Endodermal cell (in vitro differentiated cells): ENCODE measurements around the gene CFAP77. TPM values are rescaled to one million over a fixed set of nuclear protein-coding genes. Genes with fewer than 3 reads are reported as not detected.
A peak's percentile ranks its signal among the peaks of the same experiment; 100 is the strongest.

Experiments
- DNase-seq: peaks from one replicate; pipeline ENCODE4 v3.0.0-alpha.2; 2017
- H3K27ac ChIP-seq: 2 replicates; pipeline ENCODE4 v1.5.1; 2013; ENCODE audit warnings: mild to moderate bottlenecking, low read depth, low read length, moderate library complexity
- H3K27me3 ChIP-seq: 2 replicates; pipeline ENCODE4 v1.6.1; 2013; ENCODE audit warnings: mild to moderate bottlenecking, low read length, moderate library complexity; ENCODE audit not compliant: insufficient read depth, control insufficient read depth, poor library complexity, severe bottlenecking
- H3K36me3 ChIP-seq: 2 replicates; pipeline ENCODE4 v1.7.0; 2013; ENCODE audit warnings: mild to moderate bottlenecking, low read length, moderate library complexity; ENCODE audit not compliant: control insufficient read depth, insufficient read depth
- H3K4me1 ChIP-seq: one replicate; pipeline ENCODE4 v1.7.0; 2013; ENCODE audit warnings: low read length; ENCODE audit not compliant: control insufficient read depth, insufficient read depth
- H3K4me3 ChIP-seq: 2 replicates; pipeline ENCODE4 v1.5.1; 2013; ENCODE audit warnings: mild to moderate bottlenecking, low read length, moderate library complexity
- H3K9ac ChIP-seq: 2 replicates; pipeline ENCODE4 v1.6.1; 2013; ENCODE audit warnings: mild to moderate bottlenecking, low read length, moderate library complexity; ENCODE audit not compliant: poor library complexity, severe bottlenecking; ENCODE audit errors: extremely low read depth
- H3K9me3 ChIP-seq: 2 replicates; pipeline ENCODE4 v1.6.1; 2013; ENCODE audit warnings: mild to moderate bottlenecking, low read length, moderate library complexity; ENCODE audit not compliant: control insufficient read depth
- H3K27ac Mint-ChIP-seq: 2 replicates; pipeline ENCODE4 v1.8.0; 2020; ENCODE audit warnings: mixed read lengths
- H3K27me3 Mint-ChIP-seq: 2 replicates; pipeline ENCODE4 v1.8.0; 2021; ENCODE audit warnings: mild to moderate bottlenecking, mixed read lengths; ENCODE audit not compliant: insufficient read depth
- H3K36me3 Mint-ChIP-seq: 2 replicates; pipeline ENCODE4 v1.8.0; 2020; ENCODE audit warnings: low read depth, mixed read lengths
- H3K4me1 Mint-ChIP-seq: 2 replicates; pipeline ENCODE4 v1.8.0; 2020; ENCODE audit warnings: mixed read lengths
- H3K4me3 Mint-ChIP-seq: 2 replicates; pipeline ENCODE4 v1.8.0; 2020; ENCODE audit warnings: mild to moderate bottlenecking, moderate library complexity, mixed read lengths
- H3K9me3 Mint-ChIP-seq: 2 replicates; pipeline ENCODE4 v1.8.0; 2020; ENCODE audit warnings: mild to moderate bottlenecking, mixed read lengths
- CTCF ChIP-seq: fragments of 200-600 bp; sonication (generic); conservative IDR thresholded peaks from 2 replicates; pipeline ENCODE4 v1.5.0; 2021; ENCODE audit warnings: antibody characterized with exemption, mild to moderate bottlenecking
- WGBS, 2 experiments: methylation state at CpG; one replicate each; pipeline versions ENCODE4 v1.1.5 to v1.1.7; 2013; ENCODE audit warnings: missing lambda C conversion rate in 2 of 2, mixed read lengths in 1 of 2; ENCODE audit not compliant: insufficient coverage in 1 of 2, insufficient read length in 1 of 2; 5-methylcytosine and 5-hydroxymethylcytosine counted together
- total RNA-seq, 2 donors: library from RNA; stranded (reverse); fragmentation: NEBNext Ultra II Directional in 1 of 2; extraction: Animal tissue kit (Norgen Biotek cat#: 25700) in 1 of 2; gene quantifications; 2 replicates in 1 of 2; 3 replicates in 1 of 2; pipeline ENCODE4 v1.2.1, GENCODE V29; 2021

CFAP77 gene
- total RNA-seq, 2 donors from 2014 or later, result 1.7 to 2.2 TPM

GRCh38 chr9:132548751-132549640 is 139.0 kb downstream of the CFAP77 start:
- no peaks in the 10 kb centered on the region for H3K27me3 ChIP-seq
- H3K36me3 Mint-ChIP-seq, result no peaks in the 10 kb centered on the region
- no peak for DNase-seq
- no peak overlapping the region for H3K4me3 ChIP-seq
- no peak overlapping the region for H3K27ac Mint-ChIP-seq
- H3K27ac ChIP-seq, result peak overlapping the region; percentile 16
- peaks cover 13% of the 10 kb centered on the region for H3K27me3 Mint-ChIP-seq
- peaks cover 19% of the 10 kb centered on the region for H3K4me1 Mint-ChIP-seq
- no peaks in the 10 kb centered on the region for H3K4me1 ChIP-seq
- no peak for TF ChIP-seq CTCF
- H3K9me3 ChIP-seq, result no peaks in the 10 kb centered on the region
- H3K36me3 ChIP-seq, result no peaks in the 10 kb centered on the region
- 72 to 84% methylated on average over 14 to 17 of the region's 17 CpGs for WGBS, 2 experiments
- H3K4me3 Mint-ChIP-seq, result no peak overlapping the region
- H3K9me3 Mint-ChIP-seq, result no peaks in the 10 kb centered on the region
- H3K9ac ChIP-seq, result no peak overlapping the region

- no peak for DNase-seq
- no peak overlapping the region for H3K27ac ChIP-seq
- no peaks in the 10 kb centered on the region for H3K9me3 ChIP-seq
- H3K4me1 Mint-ChIP-seq, result peaks cover 26% of the 10 kb centered on the region
- no peak overlapping the region for H3K4me3 ChIP-seq
- H3K36me3 ChIP-seq, result no peaks in the 10 kb centered on the region
- H3K4me3 Mint-ChIP-seq, result no peak overlapping the region
- peaks cover 14% of the 10 kb centered on the region for H3K27me3 Mint-ChIP-seq
- 87 to 91% methylated on average over 5 to 13 of the region's 13 CpGs for WGBS, 2 experiments
- no peak overlapping the region for H3K9ac ChIP-seq
- no peak for TF ChIP-seq CTCF
- no peaks in the 10 kb centered on the region for H3K4me1 ChIP-seq
- no peaks in the 10 kb centered on the region for H3K27me3 ChIP-seq
- H3K9me3 Mint-ChIP-seq, result no peaks in the 10 kb centered on the region
- no peak overlapping the region for H3K27ac Mint-ChIP-seq
- no peaks in the 10 kb centered on the region for H3K36me3 Mint-ChIP-seq
Measured at GRCh38 chr9:132551556-132551955, 141.5 kb downstream of the CFAP77 start.

- no peaks in the 10 kb centered on the region for H3K4me1 ChIP-seq
- DNase-seq, result no peak
- 92 to 99% methylated on average over 8 to 12 of the region's 12 CpGs for WGBS, 2 experiments
- H3K4me3 ChIP-seq, result no peak overlapping the region
- no peaks in the 10 kb centered on the region for H3K36me3 ChIP-seq
- H3K9me3 Mint-ChIP-seq, result no peaks in the 10 kb centered on the region
- peaks cover 14% of the 10 kb centered on the region for H3K27me3 Mint-ChIP-seq
- no peak overlapping the region for H3K27ac Mint-ChIP-seq
- TF ChIP-seq CTCF, result no peak
- H3K4me1 Mint-ChIP-seq, result peaks cover 26% of the 10 kb centered on the region
- no peaks in the 10 kb centered on the region for H3K9me3 ChIP-seq
- no peaks in the 10 kb centered on the region for H3K27me3 ChIP-seq
- H3K9ac ChIP-seq, result no peak overlapping the region
- H3K36me3 Mint-ChIP-seq, result no peaks in the 10 kb centered on the region
- no peak overlapping the region for H3K4me3 Mint-ChIP-seq
- no peak overlapping the region for H3K27ac ChIP-seq
Measured at GRCh38 chr9:132552041-132552440, 142.0 kb downstream of the CFAP77 start.
